SU-DHL-6 (cell line): Measurements from ENCODE around the gene FSIP2.

Experiments
- H2AFZ ChIP-seq: fragments of 200-600 bp; sonication (generic); 2 replicates; pipeline ENCODE4 v1.6.1; 2014; ENCODE audit warnings: low read depth, mild to moderate bottlenecking, moderate library complexity, mixed read lengths, antibody characterized with exemption, low read length; ENCODE audit not compliant: severe bottlenecking
- H3F3A ChIP-seq: fragments of 200-600 bp; shearing (Covaris generic); 2 replicates; pipeline ENCODE4 v1.6.0; 2016; ENCODE audit warnings: antibody characterized with exemption, mild to moderate bottlenecking; ENCODE audit not compliant: insufficient read depth
- H3K27ac ChIP-seq: fragments of 200-600 bp; sonication (generic); 2 replicates; pipeline ENCODE4 v1.5.1; 2016; ENCODE audit warnings: low read depth, mild to moderate bottlenecking, low read length, moderate library complexity, mixed read lengths
- H3K27me3 ChIP-seq: fragments of 200-600 bp; sonication (generic), shearing (Covaris generic); 2 replicates; pipeline ENCODE4 v1.6.0; 2014; ENCODE audit warnings: mild to moderate bottlenecking, low read length
- H3K36me3 ChIP-seq: fragments of 200-600 bp; sonication (generic); 2 replicates; pipeline ENCODE4 v1.6.1; 2014; ENCODE audit warnings: mild to moderate bottlenecking, low read length, mixed read lengths
- H3K4me2 ChIP-seq: fragments of 300-600, 200-600 bp; shearing (Covaris generic), sonication (generic); 2 replicates; pipeline ENCODE4 v1.6.0; 2014; ENCODE audit warnings: low read length, low read depth, mild to moderate bottlenecking; ENCODE audit not compliant: poor library complexity, severe bottlenecking
- H3K4me3 ChIP-seq: fragments of 200-600 bp; sonication (generic); 2 replicates; pipeline ENCODE4 v1.5.1; 2014; ENCODE audit warnings: antibody characterized with exemption, low read length, mild to moderate bottlenecking, mixed read lengths; ENCODE audit not compliant: insufficient read depth, poor library complexity, severe bottlenecking
- H3K79me2 ChIP-seq: fragments of 200-600 bp; sonication (generic); 2 replicates; pipeline ENCODE4 v1.6.1; 2014; ENCODE audit warnings: mild to moderate bottlenecking, low read length, moderate library complexity; ENCODE audit not compliant: insufficient read depth
- H3K9ac ChIP-seq: fragments of 200-600 bp; sonication (generic); 2 replicates; pipeline ENCODE4 v1.7.0; 2014; ENCODE audit warnings: mild to moderate bottlenecking, low read length
- H3K9me2 ChIP-seq: fragments of 200-600 bp; sonication (generic); replicated peaks from 2 replicates; pipeline ENCODE4 v1.6.1; 2014; ENCODE audit warnings: low read length; ENCODE audit not compliant: insufficient read depth
- H3K9me3 ChIP-seq: fragments of 200-600 bp; sonication (generic); 2 replicates; pipeline ENCODE4 v1.6.1; 2014; ENCODE audit warnings: low read length, mixed read lengths; ENCODE audit not compliant: insufficient read depth
- H4K20me1 ChIP-seq: fragments of 200-600 bp; sonication (generic); 2 replicates; pipeline ENCODE4 v1.6.1; 2014; ENCODE audit warnings: low read depth, mild to moderate bottlenecking, antibody characterized with exemption, low read length, moderate library complexity, mixed read lengths
- CTCF ChIP-seq: fragments of 200-600 bp; sonication (generic); IDR thresholded peaks from one replicate; pipeline ENCODE4 v1.5.1; 2017; ENCODE audit warnings: antibody characterized with exemption, mild to moderate bottlenecking, low read length, moderate library complexity; ENCODE audit not compliant: insufficient read depth, poor library complexity, severe bottlenecking
- EZH2phosphoT487 ChIP-seq: fragments of 200-600 bp; sonication (generic), shearing (Covaris generic); conservative IDR thresholded peaks from 2 replicates; pipeline ENCODE4 v1.6.1; 2018; ENCODE audit warnings: mild to moderate bottlenecking, antibody characterized with exemption, low read length, moderate library complexity, mixed read lengths

FSIP2 gene

GRCh38 chr2:185806783-185807182 lies 68.2 kb downstream of the FSIP2 start:
- no peaks in the 10 kb centered on the region for H3K79me2 ChIP-seq
- no peaks in the 10 kb centered on the region for H3K27me3 ChIP-seq
- H3K4me2 ChIP-seq: no peak overlapping the region
- no peak overlapping the region for H3K4me3 ChIP-seq
- H3K9me3 ChIP-seq: no peaks in the 10 kb centered on the region
- H4K20me1 ChIP-seq: no peaks in the 10 kb centered on the region
- H3F3A ChIP-seq: no peaks in the 10 kb centered on the region
- H2AFZ ChIP-seq: no peak overlapping the region
- no peaks in the 10 kb centered on the region for H3K36me3 ChIP-seq
- H3K27ac ChIP-seq: no peak overlapping the region
- H3K9ac ChIP-seq: no peak overlapping the region
- TF ChIP-seq EZH2phosphoT487 (no peak), CTCF (no peak)
- no peaks in the 10 kb centered on the region for H3K9me2 ChIP-seq

- Histone ChIP-seq H3K27ac (no peak overlapping the region), H3K9me2 (no peaks in the 10 kb centered on the region), H3K9ac (no peak overlapping the region), H3K27me3 (no peaks in the 10 kb centered on the region), H3K9me3 (no peaks in the 10 kb centered on the region), H3K4me2 (no peak overlapping the region), H4K20me1 (no peaks in the 10 kb centered on the region), H3F3A (no peaks in the 10 kb centered on the region), H3K4me3 (no peak overlapping the region), H3K36me3 (no peaks in the 10 kb centered on the region), H2AFZ (no peak overlapping the region), H3K79me2 (no peaks in the 10 kb centered on the region)
- TF ChIP-seq EZH2phosphoT487 (no peak), CTCF (no peak)
Measured at GRCh38 chr2:185807351-185807750, 68.7 kb downstream of the FSIP2 start.

- H3K9me3 ChIP-seq: no peaks in the 10 kb centered on the region
- H3K4me3 ChIP-seq: no peak overlapping the region
- H3K9me2 ChIP-seq: no peaks in the 10 kb centered on the region
- no peak overlapping the region for H2AFZ ChIP-seq
- no peaks in the 10 kb centered on the region for H3K36me3 ChIP-seq
- TF ChIP-seq EZH2phosphoT487 (no peak), CTCF (no peak)
- no peak overlapping the region for H3K9ac ChIP-seq
- no peak overlapping the region for H3K27ac ChIP-seq
- H3K27me3 ChIP-seq: no peaks in the 10 kb centered on the region
- H4K20me1 ChIP-seq: no peaks in the 10 kb centered on the region
- H3F3A ChIP-seq: no peaks in the 10 kb centered on the region
- no peaks in the 10 kb centered on the region for H3K79me2 ChIP-seq
- H3K4me2 ChIP-seq: no peak overlapping the region
Measured at GRCh38 chr2:185811580-185811979, 73.0 kb downstream of the FSIP2 start.

- Histone ChIP-seq H3K9me2 (no peaks in the 10 kb centered on the region), H3K4me3 (no peak overlapping the region), H3K9ac (no peak overlapping the region), H2AFZ (no peak overlapping the region), H3K79me2 (no peaks in the 10 kb centered on the region), H3K27me3 (no peaks in the 10 kb centered on the region), H3K27ac (no peak overlapping the region), H3K9me3 (no peaks in the 10 kb centered on the region), H3K36me3 (no peaks in the 10 kb centered on the region), H4K20me1 (no peaks in the 10 kb centered on the region), H3K4me2 (no peak overlapping the region), H3F3A (no peaks in the 10 kb centered on the region)
- TF ChIP-seq CTCF (no peak), EZH2phosphoT487 (no peak)
Measured at GRCh38 chr2:185813707-185814106, 75.1 kb downstream of the FSIP2 start.
